Trophoblast cell (in vitro differentiated cells and primary cell): ENCODE results near the gene AGMO.

Experiments used
- DNase-seq, 2 donors: peaks; one replicate each; pipeline ENCODE4 v3.0.0-alpha.2; 2016
- H2AFZ ChIP-seq: 2 replicates; pipeline ENCODE4 v1.6.1; 2013; ENCODE audit warnings: low read length, moderate library complexity, mild to moderate bottlenecking; ENCODE audit not compliant: insufficient read depth, poor library complexity
- H2AK5ac ChIP-seq: 2 replicates; pipeline ENCODE4 v1.6.1; 2013; ENCODE audit warnings: mild to moderate bottlenecking, low read length
- H2BK120ac ChIP-seq: 2 replicates; pipeline ENCODE4 v1.6.1; 2013; ENCODE audit warnings: low read length, mild to moderate bottlenecking, moderate library complexity; ENCODE audit not compliant: insufficient read depth, poor library complexity
- H2BK12ac ChIP-seq: 2 replicates; pipeline ENCODE4 v1.6.1; 2013; ENCODE audit warnings: mild to moderate bottlenecking, low read length, moderate library complexity
- H2BK5ac ChIP-seq: 2 replicates; pipeline ENCODE4 v1.6.1; 2013; ENCODE audit warnings: low read length, low read depth, moderate library complexity, mild to moderate bottlenecking; ENCODE audit not compliant: poor library complexity
- H3K14ac ChIP-seq: 2 replicates; pipeline ENCODE4 v1.6.1; 2013; ENCODE audit warnings: mild to moderate bottlenecking, low read length
- H3K18ac ChIP-seq: 2 replicates; pipeline ENCODE4 v1.6.1; 2013; ENCODE audit warnings: mild to moderate bottlenecking, low read length
- H3K23ac ChIP-seq: 2 replicates; pipeline ENCODE4 v1.6.1; 2013; ENCODE audit warnings: low read length
- H3K27ac ChIP-seq: 2 replicates; pipeline ENCODE4 v1.5.1; 2013; ENCODE audit warnings: low read depth, mild to moderate bottlenecking, inconsistent platforms, low read length, moderate library complexity
- H3K27me3 ChIP-seq: 2 replicates; pipeline ENCODE4 v1.6.1; 2013; ENCODE audit warnings: inconsistent platforms, mild to moderate bottlenecking, low read length, moderate library complexity; ENCODE audit not compliant: insufficient read depth
- H3K36me3 ChIP-seq, 2 experiments: 1 replicate in 1 of 2; 2 replicates in 1 of 2; pipeline ENCODE4 v1.6.1; 2013; ENCODE audit warnings: low read length in 2 of 2, mild to moderate bottlenecking in 2 of 2, moderate library complexity in 1 of 2; ENCODE audit not compliant: insufficient read depth in 2 of 2, control insufficient read depth in 1 of 2
- H3K4ac ChIP-seq: 2 replicates; pipeline ENCODE4 v1.6.1; 2013; ENCODE audit warnings: low read depth, mild to moderate bottlenecking, low read length, moderate library complexity
- H3K4me1 ChIP-seq, 2 experiments: 1 replicate in 1 of 2; 2 replicates in 1 of 2; pipeline ENCODE4 v1.6.1; 2013; ENCODE audit warnings: low read length in 2 of 2, mild to moderate bottlenecking in 2 of 2, moderate library complexity in 1 of 2; ENCODE audit not compliant: insufficient read depth in 2 of 2, control insufficient read depth in 1 of 2
- H3K4me2 ChIP-seq: 2 replicates; pipeline ENCODE4 v1.6.1; 2013; ENCODE audit warnings: inconsistent platforms, mild to moderate bottlenecking, low read length, moderate library complexity
- H3K4me3 ChIP-seq: 2 replicates; pipeline ENCODE4 v1.5.1; 2013; ENCODE audit warnings: mild to moderate bottlenecking, low read depth, low read length, inconsistent platforms
- H3K79me1 ChIP-seq: one replicate; pipeline ENCODE4 v1.6.1; 2013; ENCODE audit warnings: low read length
- H3K79me2 ChIP-seq: 2 replicates; pipeline ENCODE4 v1.6.1; 2013; ENCODE audit warnings: low read length, mild to moderate bottlenecking; ENCODE audit not compliant: control insufficient read depth, insufficient read depth, poor library complexity
- H3K9ac ChIP-seq: 2 replicates; pipeline ENCODE4 v1.6.1; 2013; ENCODE audit warnings: mild to moderate bottlenecking, low read length
- H3K9me3 ChIP-seq: 2 replicates; pipeline ENCODE4 v1.6.1; 2013; ENCODE audit warnings: low read depth, mild to moderate bottlenecking, control low read depth, inconsistent platforms, low read length; ENCODE audit not compliant: insufficient read depth
- H4K12ac ChIP-seq: 2 replicates; pipeline ENCODE4 v1.6.1; 2013; ENCODE audit warnings: low read depth, mild to moderate bottlenecking, low read length, moderate library complexity
- H4K8ac ChIP-seq: 2 replicates; pipeline ENCODE4 v1.6.1; 2013; ENCODE audit warnings: low read depth, mild to moderate bottlenecking, low read length, moderate library complexity
- H4K91ac ChIP-seq: one replicate; pipeline ENCODE4 v1.6.1; 2013; ENCODE audit warnings: low read depth, mild to moderate bottlenecking, low read length, moderate library complexity
- WGBS: extraction: QIAGEN DNeasy Blood & Tissue Kit; methylation state at CpG from one replicate; pipeline ENCODE4 v1.1.7; 2013; ENCODE audit warnings: missing lambda C conversion rate; ENCODE audit not compliant: insufficient read length, insufficient coverage; ENCODE audit errors: extremely low coverage; 5-methylcytosine and 5-hydroxymethylcytosine counted together

The AGMO gene

GRCh38 chr7:15176089-15176488, 385.7 kb downstream of the AGMO start:
- no peak overlapping the region for H2BK5ac ChIP-seq
- no peak overlapping the region for H3K23ac ChIP-seq
- no peaks in the 10 kb centered on the region for H3K4me1 ChIP-seq
- no peak overlapping the region for H2BK12ac ChIP-seq
- H4K12ac ChIP-seq: no peak overlapping the region
- no peaks in the 10 kb centered on the region for H3K9me3 ChIP-seq
- no peak overlapping the region for H4K8ac ChIP-seq
- no peak overlapping the region for H3K27ac ChIP-seq
- H3K36me3 ChIP-seq: no peaks in the 10 kb centered on the region
- H3K9ac ChIP-seq: no peak overlapping the region
- no peak overlapping the region for H2BK120ac ChIP-seq
- H4K91ac ChIP-seq: no peak overlapping the region
- H3K79me2 ChIP-seq: no peaks in the 10 kb centered on the region
- H3K18ac ChIP-seq: no peak overlapping the region
- H2AK5ac ChIP-seq: no peak overlapping the region
- no peak overlapping the region for H3K4ac ChIP-seq
- H2AFZ ChIP-seq: no peak overlapping the region
- H3K79me1 ChIP-seq: no peaks in the 10 kb centered on the region
- WGBS: no CpG with 5 or more reads among the region's 4 CpGs
- H3K4me3 ChIP-seq: no peak overlapping the region
- DNase-seq: no peak
- H3K27me3 ChIP-seq: no peaks in the 10 kb centered on the region
- H3K14ac ChIP-seq: no peak overlapping the region
- no peak overlapping the region for H3K4me2 ChIP-seq

DNA sequence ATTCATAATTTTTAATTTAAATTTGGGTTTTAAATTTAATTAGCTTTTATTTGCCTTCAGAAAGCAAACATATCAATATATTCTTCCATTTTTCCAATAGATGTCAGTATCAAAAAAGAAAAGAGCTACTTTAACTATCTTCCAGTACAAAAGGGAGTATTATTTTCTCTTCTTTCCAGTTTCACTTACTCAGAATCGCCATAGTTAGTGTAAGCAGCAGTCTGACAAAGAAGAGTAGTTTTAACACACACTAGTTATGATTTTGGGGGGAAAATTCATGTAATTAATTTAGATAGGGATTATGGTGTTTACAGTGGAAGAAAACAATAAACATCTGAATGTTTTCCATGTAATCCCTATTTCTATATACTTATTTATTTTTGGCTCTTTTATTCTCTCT, 386.7 kb downstream of the AGMO start:
- H2BK120ac ChIP-seq: no peak overlapping the region
- H3K14ac ChIP-seq: no peak overlapping the region
- H3K9ac ChIP-seq: no peak overlapping the region
- no peak for DNase-seq
- H2BK5ac ChIP-seq: no peak overlapping the region
- H2BK12ac ChIP-seq: no peak overlapping the region
- H3K4me1 ChIP-seq: no peaks in the 10 kb centered on the region
- no peak overlapping the region for H3K4me2 ChIP-seq
- H4K12ac ChIP-seq: no peak overlapping the region
- WGBS: no CpG with 5 or more reads among the region's 1 CpG
- H3K79me2 ChIP-seq: no peaks in the 10 kb centered on the region
- H3K18ac ChIP-seq: no peak overlapping the region
- no peak overlapping the region for H3K23ac ChIP-seq
- H2AFZ ChIP-seq: no peak overlapping the region
- no peak overlapping the region for H3K27ac ChIP-seq
- no peaks in the 10 kb centered on the region for H3K79me1 ChIP-seq
- no peak overlapping the region for H2AK5ac ChIP-seq
- H3K4me3 ChIP-seq: no peak overlapping the region
- no peaks in the 10 kb centered on the region for H3K27me3 ChIP-seq
- no peak overlapping the region for H4K91ac ChIP-seq
- no peak overlapping the region for H3K4ac ChIP-seq
- H3K9me3 ChIP-seq: no peaks in the 10 kb centered on the region
- H4K8ac ChIP-seq: no peak overlapping the region
- H3K36me3 ChIP-seq: no peaks in the 10 kb centered on the region

DNA sequence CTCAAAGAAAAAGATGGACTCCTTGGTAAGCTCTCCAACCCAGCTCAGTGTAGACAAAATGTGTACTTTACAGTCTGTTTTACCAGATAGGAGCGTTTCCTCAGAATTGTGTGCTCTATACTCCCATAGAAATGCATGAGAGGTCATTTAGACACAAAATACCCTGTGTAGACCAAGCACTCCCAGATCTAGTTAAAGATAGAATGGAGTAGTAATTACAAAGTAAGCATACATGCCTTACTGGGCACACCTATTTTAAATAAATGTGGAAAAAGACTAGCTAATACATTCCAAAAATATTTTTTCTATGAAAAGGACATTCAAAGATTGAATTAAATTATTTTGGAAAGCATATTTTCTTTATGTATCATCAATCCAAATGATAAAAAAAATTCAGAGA, 387.3 kb downstream of the AGMO start:
- Histone ChIP-seq H4K91ac (no peak overlapping the region), H3K27ac (no peak overlapping the region), H3K4me3 (no peak overlapping the region), H3K4me2 (no peak overlapping the region), H2AFZ (no peak overlapping the region), H3K9ac (no peak overlapping the region), H3K4me1 (no peaks in the 10 kb centered on the region), H2BK5ac (no peak overlapping the region), H2BK12ac (no peak overlapping the region), H4K12ac (no peak overlapping the region), H3K79me1 (no peaks in the 10 kb centered on the region), H3K18ac (no peak overlapping the region), H2AK5ac (no peak overlapping the region), H3K36me3 (no peaks in the 10 kb centered on the region), H3K27me3 (no peaks in the 10 kb centered on the region), H3K14ac (no peak overlapping the region), H2BK120ac (no peak overlapping the region), H4K8ac (no peak overlapping the region), H3K23ac (no peak overlapping the region), H3K79me2 (no peaks in the 10 kb centered on the region), H3K9me3 (no peaks in the 10 kb centered on the region), H3K4ac (no peak overlapping the region)
- DNase-seq: no peak
- no CpG with 5 or more reads among the region's 1 CpG for WGBS

DNA sequence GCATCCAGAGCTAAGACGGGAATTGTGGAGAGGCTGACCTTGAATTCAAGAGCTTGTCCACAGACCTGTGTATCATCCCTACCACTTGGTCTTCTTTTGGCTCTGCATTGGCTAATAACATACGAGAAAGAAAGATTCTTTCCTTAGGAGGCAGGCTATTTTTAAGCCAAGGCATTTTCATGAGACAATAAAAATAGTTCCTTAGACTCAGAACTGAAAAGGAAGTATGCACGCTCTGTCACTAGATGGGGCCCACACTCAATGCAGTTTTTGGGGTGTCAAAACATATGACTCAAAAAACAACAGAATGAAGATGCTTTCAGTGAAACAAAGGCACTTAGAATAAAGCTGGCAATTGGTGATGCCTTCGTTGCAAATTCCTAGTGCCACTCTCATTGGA, 393.3 kb downstream of the AGMO start:
- no peaks in the 10 kb centered on the region for H3K4me1 ChIP-seq
- H2BK12ac ChIP-seq: no peak overlapping the region
- no peak overlapping the region for H3K27ac ChIP-seq

More for the DNA sequence above, 393.3 kb downstream of the AGMO start:
- no peak for DNase-seq
- Histone ChIP-seq H4K12ac (no peak overlapping the region), H4K8ac (no peak overlapping the region), H3K14ac (no peak overlapping the region), H3K9me3 (no peaks in the 10 kb centered on the region), H3K79me2 (no peaks in the 10 kb centered on the region), H3K4me2 (no peak overlapping the region), H3K36me3 (no peaks in the 10 kb centered on the region), H2AK5ac (no peak overlapping the region), H2BK120ac (no peak overlapping the region), H3K4me3 (no peak overlapping the region), H3K9ac (no peak overlapping the region), H3K27me3 (no peaks in the 10 kb centered on the region), H3K18ac (no peak overlapping the region), H4K91ac (no peak overlapping the region), H2BK5ac (no peak overlapping the region), H3K4ac (no peak overlapping the region), H3K23ac (no peak overlapping the region), H3K79me1 (no peaks in the 10 kb centered on the region), H2AFZ (no peak overlapping the region)
- WGBS: no CpG with 5 or more reads among the region's 4 CpGs
